AG04450 (cell line): ENCODE results near the gene SGSM2. TPM values are rescaled to one million over a fixed set of nuclear protein-coding genes. Genes with fewer than 3 reads are reported as not detected.

Experiments
- CTCF ChIA-PET: fragments of 300-600, 350-600 bp; formaldehyde crosslinking; extraction: SDS; loops from one replicate; lab custom pipeline; 2022; ENCODE audit warnings: antibody characterized with exemption, inconsistent platforms; lab: Charles Lee
- POLR2A ChIA-PET: fragments of 350-600 bp; formaldehyde crosslinking; extraction: SDS; loops from one replicate; lab custom pipeline; 2021; ENCODE audit warnings: antibody characterized with exemption, inconsistent platforms; lab: Yijun Ruan, JAX
- DNase-seq: peaks from one replicate; pipeline ENCODE4 v3.0.0-alpha.2; 2011; ENCODE audit warnings: low read depth, low spot score
- H3K27ac ChIP-seq: one replicate; pipeline ENCODE4 v1.5.1; 2012; ENCODE audit warnings: low read depth, low read length, control low read depth
- H3K27me3 ChIP-seq: one replicate; pipeline ENCODE4 v1.6.0; 2012; ENCODE audit warnings: low read length; ENCODE audit not compliant: control insufficient read depth, insufficient read depth
- H3K4me3 ChIP-seq: 2 replicates; pipeline ENCODE4 v1.5.1; 2011; ENCODE audit warnings: mild to moderate bottlenecking, low read depth, low read length, control low read depth
- H3K9me3 ChIP-seq: 2 replicates; pipeline ENCODE4 v1.5.1; 2012; ENCODE audit warnings: low read length; ENCODE audit not compliant: control insufficient read depth, insufficient read depth
- CTCF ChIP-seq: IDR thresholded peaks from 2 replicates; pipeline ENCODE4 v1.5.1; 2011; ENCODE audit warnings: low read depth, low read length, control low read depth, inconsistent platforms
- polyA plus RNA-seq: library from polyadenylated mRNA; depleted of rRNA; stranded (reverse); fragments of >200 nt; gene quantifications from 2 replicates; pipeline ENCODE4 v1.2.3, GENCODE V29; 2011

SGSM2 gene
- polyA plus RNA-seq, 1 experiment: 19.7 TPM

- Histone ChIP-seq H3K27ac (no peak overlapping the region), H3K27me3 (no peaks in the 10 kb centered on the region), H3K4me3 (no peak overlapping the region), H3K9me3 (no peaks in the 10 kb centered on the region)
- POLR2A ChIA-PET: no interaction called here
- no peak for TF ChIP-seq CTCF
- CTCF ChIA-PET: interaction anchor here (0.8 to 1.1 kb wide), 2 partner anchors 11 to 12 kb away, joined by 3 to 4 read pairs; no protein-coding TSS in a partner anchor
- no peak for DNase-seq
These were observed 14.0 kb downstream of the SGSM2 start for GRCh38 chr17:2351269-2351668.

GRCh38 chr17:2354311-2354710 is 17.0 kb downstream of the SGSM2 start:
- DNase-seq: no peak
- Histone ChIP-seq H3K4me3 (no peak overlapping the region), H3K9me3 (no peaks in the 10 kb centered on the region), H3K27me3 (no peaks in the 10 kb centered on the region), H3K27ac (no peak overlapping the region)
- ChIA-PET POLR2A (interaction anchor here (0.6 to 0.7 kb wide), 2 partner anchors 65 to 96 kb away, joined by 3 read pairs; no protein-coding TSS in a partner anchor), CTCF (interaction anchor here (1.0 to 1.8 kb wide), 4 partner anchors 15 to 300 kb away, joined by 4 to 10 read pairs (median 4); partner anchors contain the start of gene HIC1)
- TF ChIP-seq CTCF: no peak

- no peak for DNase-seq
- Histone ChIP-seq H3K9me3 (no peaks in the 10 kb centered on the region), H3K4me3 (no peak overlapping the region), H3K27me3 (no peaks in the 10 kb centered on the region), H3K27ac (no peak overlapping the region)
- POLR2A ChIA-PET: no interaction called here
- no peak for TF ChIP-seq CTCF
- CTCF ChIA-PET: no interaction called here
These were observed 19.9 kb downstream of the SGSM2 start for GRCh38 chr17:2357237-2357636.

DNA sequence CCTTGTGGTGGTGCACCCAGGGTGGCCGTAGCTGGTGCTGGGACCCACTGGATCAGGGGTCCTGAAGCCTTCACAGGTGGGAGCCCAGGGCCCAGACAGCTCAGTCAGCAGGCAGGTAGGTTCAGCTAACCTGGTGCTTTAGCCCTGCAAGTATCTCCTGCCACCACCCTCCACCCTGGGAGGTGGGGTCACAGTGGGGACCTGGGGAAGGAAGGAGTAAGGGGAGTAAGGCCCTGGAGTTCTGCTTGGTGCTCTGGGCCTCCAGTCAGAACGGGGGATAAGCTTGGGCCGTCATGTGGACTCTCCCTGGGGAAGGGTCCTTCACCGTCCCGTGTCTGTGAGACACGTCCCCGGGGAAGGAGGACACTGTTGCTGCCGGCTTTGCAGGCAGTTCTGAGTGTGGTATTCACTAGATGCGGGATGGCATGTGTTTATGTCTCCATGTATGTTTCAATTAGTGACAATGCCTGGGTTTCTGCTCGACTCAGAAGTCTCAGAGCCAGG is 20.7 kb downstream of the SGSM2 start:
- DNase-seq: no peak
- no peak for TF ChIP-seq CTCF
- CTCF ChIA-PET: interaction anchor here (1.2 kb wide), 1 partner anchor 25 kb away, joined by 3 read pairs; no protein-coding TSS in a partner anchor
- POLR2A ChIA-PET: no interaction called here
- Histone ChIP-seq H3K27me3 (no peaks in the 10 kb centered on the region), H3K27ac (no peak overlapping the region), H3K4me3 (no peak overlapping the region), H3K9me3 (no peaks in the 10 kb centered on the region)

- DNase-seq: no peak
- H3K9me3 ChIP-seq: no peaks in the 10 kb centered on the region
- no peak overlapping the region for H3K4me3 ChIP-seq
- TF ChIP-seq CTCF: no peak
- ChIA-PET POLR2A (no interaction called here), CTCF (interaction anchor here (1.0 to 1.2 kb wide), 2 partner anchors 8 to 55 kb away, joined by 3 to 6 read pairs; no protein-coding TSS in a partner anchor)
- H3K27me3 ChIP-seq: no peaks in the 10 kb centered on the region
- H3K27ac ChIP-seq: no peak overlapping the region
These were observed 23.9 kb downstream of the SGSM2 start for GRCh38 chr17:2361010-2361760.
